Stimulated activated naive CD8-positive, alpha-beta T cell treated with anti-CD3 and anti-CD28 coated beads, Interleukin-15, Interleukin-2, amounts not matched to agents 100 U/mL and 50 U/mL, for 24 hours (primary cell): ENCODE data around the gene LDAH.
"Not testable (repeated sequence)": the region's sequence is repeated elsewhere in the genome, so short reads cannot be mapped to it uniquely, and the experiment has no call there.

ENCODE experiments used
- ATAC-seq: fragments of 150-1000 bp; cut with Tn5 transposase; one replicate; pipeline ENCODE4 v1.10.0; 2021
- DNase-seq: peaks from one replicate; pipeline ENCODE4 v3.0.0; 2021

LDAH gene

DNA sequence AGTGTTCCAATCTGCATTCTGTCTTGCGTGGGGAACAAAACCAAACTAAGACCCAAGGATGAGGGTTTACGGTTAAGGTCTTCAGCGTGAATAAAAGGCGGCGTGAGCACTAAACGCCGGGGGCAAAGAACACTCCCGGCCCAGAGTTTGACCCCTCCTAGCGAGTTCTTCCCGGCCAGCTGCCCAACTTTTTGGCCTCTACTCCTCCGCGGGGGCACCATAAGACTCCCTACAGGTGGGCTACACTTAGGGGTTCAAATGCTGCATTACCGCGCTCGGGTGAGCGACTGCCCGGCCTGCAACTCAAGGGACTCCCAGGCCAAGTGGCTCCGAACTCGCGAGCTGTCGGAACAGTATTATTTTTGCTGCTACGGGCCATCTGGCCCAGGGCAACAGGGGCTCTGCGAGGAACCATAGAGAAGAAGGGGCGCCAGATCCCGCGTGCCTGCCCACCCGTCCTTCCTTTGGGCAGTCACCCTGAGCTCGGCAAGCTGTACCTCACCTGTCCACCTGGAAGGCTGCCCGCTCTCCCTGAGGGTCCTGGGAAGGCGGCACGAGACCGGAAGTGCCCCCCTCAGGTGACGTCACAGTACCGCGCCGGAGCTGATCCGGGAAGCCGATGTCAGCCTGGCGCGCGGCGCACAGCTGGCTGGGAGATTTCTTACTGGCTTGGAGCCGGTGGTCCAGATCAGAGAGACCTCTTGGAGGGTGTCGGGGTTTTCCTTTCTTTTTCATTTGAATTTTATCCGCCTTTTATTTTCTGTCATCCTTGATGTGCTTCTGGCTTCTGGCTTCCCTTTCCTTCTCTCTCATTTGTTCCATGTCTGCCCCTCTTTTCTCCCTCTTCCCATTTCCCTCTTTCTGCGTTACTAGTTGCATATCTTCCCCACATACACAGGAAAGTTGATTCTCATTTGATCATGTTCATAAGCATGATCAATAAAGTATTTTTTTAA lies at the start of gene LDAH:
Gene LDAH (minus strand): TSS at position 567 of the 956 bp plus-strand sequence. CDS start 21,638 bp downstream, outside the sequence.
- peak; percentile 91 for ATAC-seq
- peak; percentile 92 for DNase-seq

- ATAC-seq (peak; percentile 99), DNase-seq (peak; percentile 68)
These were observed 45.5 kb upstream of the LDAH start for GRCh38 chr2:20868377-20868776.

DNA sequence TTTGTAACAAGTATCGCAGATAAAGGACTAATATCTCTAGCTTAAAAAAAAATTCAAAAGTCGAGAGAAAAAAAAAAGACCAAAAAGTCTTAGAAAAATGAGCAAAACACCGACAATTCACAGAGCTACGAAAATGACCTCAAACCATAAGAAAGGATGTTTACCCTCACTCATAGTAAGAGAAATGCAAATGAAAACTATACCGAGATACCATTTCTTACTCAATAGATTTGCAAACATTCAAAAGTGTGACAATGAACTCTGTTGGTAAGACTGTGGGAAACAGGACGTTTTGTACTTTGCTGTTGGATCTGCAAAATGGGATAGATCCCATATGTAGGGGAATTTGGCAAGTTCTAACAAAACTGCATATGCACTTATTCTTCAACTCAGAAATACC lies 39.9 kb upstream of the LDAH start:
- DNase-seq (no peak), ATAC-seq (no peak)

- no peak for ATAC-seq
- DNase-seq = no peak
These were observed 32.6 kb upstream of the LDAH start for GRCh38 chr2:20855456-20855855.

- DNase-seq (no peak), ATAC-seq (no peak)
These were observed 29.8 kb upstream of the LDAH start for GRCh38 chr2:20852670-20853069.

- DNase-seq = no peak
- no peak for ATAC-seq
These were observed 29.2 kb upstream of the LDAH start for GRCh38 chr2:20852139-20852538.

DNA sequence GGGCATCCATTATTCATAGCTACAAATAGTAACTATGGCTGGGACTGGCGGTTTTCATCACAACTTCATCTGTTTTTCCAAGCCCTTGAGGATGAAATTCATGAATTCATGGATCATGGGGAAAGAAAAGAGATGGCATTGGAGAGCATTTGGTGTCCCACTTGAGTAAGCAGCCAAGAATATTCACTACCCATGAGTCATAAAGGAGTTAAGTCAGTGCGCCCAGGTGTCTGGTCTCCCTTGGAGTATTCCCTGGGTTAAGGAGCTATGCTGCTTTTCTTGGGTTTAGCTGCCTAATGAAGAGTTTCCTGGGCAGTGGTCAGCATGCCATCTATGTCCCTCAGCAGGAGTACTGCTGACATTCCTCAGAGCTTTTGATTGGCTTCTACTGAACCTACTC lies 21.3 kb upstream of the LDAH start:
- DNase-seq (no peak), ATAC-seq (no peak)

DNA sequence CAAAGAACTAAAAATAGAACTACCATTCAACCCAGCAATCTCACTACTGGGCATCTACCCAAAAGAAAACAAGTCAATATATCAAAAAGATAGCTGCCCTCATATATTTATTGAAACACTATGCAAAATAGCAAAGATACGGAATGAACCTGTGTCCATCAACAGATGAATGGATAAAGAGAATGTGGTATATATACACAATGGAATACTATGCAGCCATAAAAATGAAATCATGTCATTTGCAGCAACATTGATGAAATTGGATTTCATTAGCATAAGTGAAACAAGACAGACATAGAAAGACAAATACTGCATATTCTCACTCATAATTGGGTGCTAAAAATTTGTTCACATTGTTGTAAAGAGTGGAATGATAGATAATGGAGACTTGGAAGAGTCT lies 16.2 kb upstream of the LDAH start:
- DNase-seq = no peak
- ATAC-seq = no peak

DNA sequence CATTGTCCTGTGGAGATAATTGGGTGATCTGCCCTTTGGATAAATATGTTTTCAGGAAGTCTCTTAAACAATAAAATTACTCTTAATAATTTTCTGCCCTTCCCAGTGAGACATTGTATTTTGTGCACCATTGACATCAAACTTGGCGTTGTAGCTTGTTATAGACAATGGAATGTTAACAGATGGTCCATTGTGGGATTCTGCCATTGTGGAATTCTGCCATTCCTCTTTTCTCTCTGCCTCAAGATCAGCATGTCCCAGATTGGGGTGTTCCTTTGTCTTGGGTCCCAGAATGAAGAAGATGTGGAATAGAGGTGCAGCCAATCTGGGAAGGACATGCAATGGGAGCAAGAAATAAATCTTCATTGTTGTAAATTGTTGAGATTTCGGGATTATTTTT lies 15.1 kb upstream of the LDAH start:
- no peak for ATAC-seq
- DNase-seq = no peak

GRCh38 chr2:20836521-20836920 lies 13.6 kb upstream of the LDAH start:
- ATAC-seq (no peak), DNase-seq (no peak)

GRCh38 chr2:20834331-20834730 lies 11.4 kb upstream of the LDAH start:
- DNase-seq = no peak
- no peak for ATAC-seq

DNA sequence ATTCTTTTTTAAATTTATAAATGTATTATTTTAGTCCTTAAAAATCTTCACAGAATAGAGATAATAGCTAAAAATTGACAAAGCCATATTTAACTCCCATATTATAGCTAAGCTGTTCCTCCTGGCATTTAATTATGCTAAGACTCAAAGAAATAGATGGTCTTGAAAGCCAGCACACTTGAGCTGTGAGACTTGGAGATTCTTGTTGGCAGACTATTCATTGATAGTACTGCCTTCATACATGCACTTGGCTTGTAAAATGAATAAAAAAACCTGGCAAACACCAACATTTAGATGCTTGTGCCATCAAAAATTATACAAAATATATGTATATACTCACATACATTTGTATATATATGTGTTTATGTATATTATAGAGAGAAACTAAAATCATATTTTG lies 9.7 kb upstream of the LDAH start:
- DNase-seq = no peak
- ATAC-seq = no peak

DNA sequence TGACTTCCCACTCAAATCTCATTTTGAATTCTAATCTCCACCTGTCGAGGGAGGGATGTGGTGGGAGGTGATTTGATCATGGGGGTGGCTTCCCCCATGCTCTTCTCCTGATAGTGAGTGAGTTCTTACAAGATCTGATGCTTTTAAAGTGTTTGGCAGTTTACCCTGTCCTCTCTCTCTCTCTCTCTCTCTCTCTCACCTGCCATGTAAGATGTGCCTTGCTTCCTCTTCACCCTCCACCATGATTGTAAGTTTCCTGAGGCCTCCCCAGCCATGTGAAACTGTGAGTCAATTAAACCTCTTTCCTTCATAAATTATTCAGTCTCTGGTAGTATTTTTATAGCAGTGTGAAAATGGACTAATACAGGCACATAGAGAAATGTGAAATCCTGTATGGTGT lies 7.0 kb upstream of the LDAH start:
- DNase-seq (no peak), ATAC-seq (no peak)

GRCh38 chr2:20823917-20824316 lies 1.0 kb upstream of the LDAH start:
- DNase-seq (no peak), ATAC-seq (no peak)

DNA sequence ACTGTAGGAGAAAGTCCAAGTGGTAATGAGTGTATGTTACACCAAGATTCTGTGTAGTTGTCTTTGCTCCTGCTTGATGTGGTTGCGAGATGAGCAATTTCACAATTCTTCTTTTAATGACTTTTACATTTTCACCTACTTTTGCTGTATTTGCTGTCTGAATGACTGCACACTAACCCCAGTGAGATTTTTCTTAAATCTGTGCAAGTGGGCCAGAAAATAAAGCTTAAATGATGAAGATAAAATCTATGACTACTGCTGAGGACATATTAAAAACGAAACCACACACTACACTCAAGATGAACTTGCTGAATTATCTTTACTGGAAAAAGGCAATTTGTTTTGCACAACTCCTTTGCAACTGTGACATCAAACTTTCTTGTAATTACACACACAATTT lies 4.1 kb downstream of the LDAH start:
- DNase-seq (no peak), ATAC-seq (no peak)

GRCh38 chr2:20815216-20815615 lies 7.7 kb downstream of the LDAH start:
- DNase-seq (no peak), ATAC-seq (no peak)

- ATAC-seq (no peak), DNase-seq (no peak)
These were observed 10.1 kb downstream of the LDAH start for GRCh38 chr2:20812779-20813178.

GRCh38 chr2:20806286-20806685 lies 16.6 kb downstream of the LDAH start:
- DNase-seq = no peak

GRCh38 chr2:20803974-20804373 lies 18.9 kb downstream of the LDAH start:
- DNase-seq (no peak), ATAC-seq (no peak)

More at GRCh38 chr2:20806286-20806685, 16.6 kb downstream of the LDAH start:
- ATAC-seq = no peak

- ATAC-seq (no peak), DNase-seq (no peak)
These were observed 19.6 kb downstream of the LDAH start for GRCh38 chr2:20803226-20803682.

DNA sequence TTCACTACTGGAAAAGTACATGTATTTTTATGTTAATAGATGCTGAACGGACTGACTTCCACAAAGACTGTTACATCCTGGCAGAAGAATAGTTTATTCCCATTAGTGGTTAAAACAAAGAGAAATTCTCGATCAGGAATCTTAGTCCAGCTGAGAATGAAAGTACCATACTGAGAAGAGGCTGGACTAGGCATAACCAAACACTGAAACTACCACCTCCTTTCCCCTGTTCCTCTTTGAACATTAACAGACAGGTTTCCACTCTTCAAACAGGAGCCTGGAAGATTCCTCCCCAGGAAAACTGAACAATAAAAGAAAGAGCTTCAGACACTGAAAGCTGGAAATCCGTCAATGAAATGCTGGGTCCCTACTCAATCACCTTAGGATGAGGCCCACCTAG lies 25.8 kb downstream of the LDAH start:
- no peak for DNase-seq
- ATAC-seq = no peak

- ATAC-seq (no peak), DNase-seq (no peak)
These were observed 26.5 kb downstream of the LDAH start for GRCh38 chr2:20796374-20796791.

- not testable (repeated sequence) for ATAC-seq, DNase-seq
These were observed 29.0 kb downstream of the LDAH start for GRCh38 chr2:20793944-20794343.
